ENCODE results near the gene TMEM119. TPM values are rescaled to one million over a fixed set of nuclear protein-coding genes. Genes with fewer than 3 reads are reported as not detected.

The TMEM119 gene
- polyA plus RNA-seq, 1 of the 3 experiments (the other 2 are of a cell fraction): 25.7 TPM

- no peaks in the 10 kb centered on the region for H4K20me1 ChIP-seq (ENCODE audit: insufficient read depth)
- TF ChIP-seq POLR2AphosphoS5 (IDR thresholded peaks at IDR 0.05; ENCODE audit: low read depth, low read length): no peak
- DNase-seq: no peak
- H3K9ac ChIP-seq: no peak overlapping the region
- ChIA-PET CTCF (interaction anchor here (0.9 to 19.2 kb wide), 9 partner anchors 14 to 728 kb away, joined by 3 to 503 read pairs (median 34); partner anchors contain the start of genes ISCU and SART3), POLR2A (no interaction called here)
- no peak overlapping the region for H2AFZ ChIP-seq (ENCODE audit: low read depth)
- H3F3A ChIP-seq (replicated peaks; ENCODE audit: insufficient read depth): peaks cover 6% of the 10 kb centered on the region
- H3K79me2 ChIP-seq (ENCODE audit: insufficient read depth): no peaks in the 10 kb centered on the region
- no peaks in the 10 kb centered on the region for H3K27me3 ChIP-seq (ENCODE audit: insufficient read depth)
- H3K4me1 ChIP-seq (ENCODE audit: control insufficient read depth in 1 of 2, insufficient read depth in 2 of 2, low read depth in 1 of 2, low read length in 1 of 2): no peaks in the 10 kb centered on the region; a peak in 1 of 4 replicates
- H3K9me2 ChIP-seq: no peaks in the 10 kb centered on the region
- H3K36me3 ChIP-seq (replicated peaks in 1 of 2; ENCODE audit: control insufficient read depth in 1 of 2, insufficient read depth in 2 of 2, low read length in 1 of 2): no peaks in the 10 kb centered on the region
- WGBS (ENCODE audit: low lambda C conversion rate): 83% methylated on average over 1 of the region's 1 CpG
- H3K9me3 ChIP-seq: no peaks in the 10 kb centered on the region
- H3K27ac ChIP-seq (ENCODE audit: low read depth in 2 of 2, low read length in 1 of 2): no peak overlapping the region
- no peak overlapping the region for H3K4me2 ChIP-seq
- no peak overlapping the region for H3K4me3 ChIP-seq (ENCODE audit: low read depth in 2 of 2, low read length in 1 of 2)
Measured at GRCh38 chr12:108615918-108616317, 18.0 kb upstream of the TMEM119 start.

DNA sequence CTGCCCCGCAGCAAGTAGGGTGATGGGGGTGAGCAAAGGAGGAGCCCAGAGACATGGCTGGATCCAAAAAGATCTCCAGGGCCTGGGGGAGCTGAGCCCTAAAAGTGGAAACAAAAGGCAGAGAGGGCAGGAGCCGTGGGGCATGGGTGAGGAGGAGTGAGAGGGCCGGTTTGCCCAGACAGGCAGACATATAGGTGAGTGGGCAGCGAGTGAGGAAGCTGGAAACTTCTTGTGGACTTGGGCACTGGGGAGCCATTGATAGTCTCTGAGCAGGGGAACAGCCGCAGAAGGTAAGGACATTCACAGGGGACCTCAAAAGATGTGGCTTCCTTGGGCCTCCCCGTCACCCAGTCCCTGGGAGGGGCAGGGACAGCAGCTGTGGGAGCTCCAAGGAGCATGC lies 16.8 kb upstream of the TMEM119 start:
- no peaks in the 10 kb centered on the region for H3K36me3 ChIP-seq (replicated peaks in 1 of 2; ENCODE audit: control insufficient read depth in 1 of 2, insufficient read depth in 2 of 2, low read length in 1 of 2)
- ChIA-PET CTCF (interaction anchor here (1.5 to 19.2 kb wide), 2 partner anchors 39 to 48 kb away, joined by 3 to 503 read pairs; partner anchors contain the start of genes ISCU and SART3), POLR2A (no interaction called here)
- TF ChIP-seq IRF3 (IDR thresholded peaks at IDR 0.05; ENCODE audit: low read depth, low read length) (no peak), RXRA (IDR thresholded peaks at IDR 0.05; ENCODE audit: borderline replicate concordance, low read depth) (no peak), MEF2A (IDR thresholded peaks at IDR 0.05; ENCODE audit: borderline replicate concordance, low read depth) (no peak), PBX3 (IDR thresholded peaks at IDR 0.05) (no peak), SMC3 (IDR thresholded peaks at IDR 0.05; ENCODE audit: low read depth, low read length) (no peak), RFX5 (IDR thresholded peaks at IDR 0.05; ENCODE audit: low read length) (no peak)
- H3K9me2 ChIP-seq: no peaks in the 10 kb centered on the region
- no peak overlapping the region for H3K9ac ChIP-seq
- WGBS (ENCODE audit: low lambda C conversion rate): 81% methylated on average over 5 of the region's 6 CpGs
- H2AFZ ChIP-seq (ENCODE audit: low read depth): no peak overlapping the region
- no peak overlapping the region for H3K4me3 ChIP-seq (ENCODE audit: low read depth in 2 of 2, low read length in 1 of 2)
- H3F3A ChIP-seq (replicated peaks; ENCODE audit: insufficient read depth): peaks cover 6% of the 10 kb centered on the region
- no peaks in the 10 kb centered on the region for H3K79me2 ChIP-seq (ENCODE audit: insufficient read depth)
- no peaks in the 10 kb centered on the region for H4K20me1 ChIP-seq (ENCODE audit: insufficient read depth)
- H3K4me2 ChIP-seq: no peak overlapping the region
- peaks cover 3 to 8% of the 10 kb centered on the region in 2 experiments; a peak in 3 of 4 replicates for H3K4me1 ChIP-seq (ENCODE audit: control insufficient read depth in 1 of 2, insufficient read depth in 2 of 2, low read depth in 1 of 2, low read length in 1 of 2)
- DNase-seq: no peak
- no peak overlapping the region for H3K27ac ChIP-seq (ENCODE audit: low read depth in 2 of 2, low read length in 1 of 2)
- no peaks in the 10 kb centered on the region for H3K27me3 ChIP-seq (ENCODE audit: insufficient read depth)
- H3K9me3 ChIP-seq: no peaks in the 10 kb centered on the region

GRCh38 chr12:108614041-108614440 lies 16.2 kb upstream of the TMEM119 start:
- H3K36me3 ChIP-seq (replicated peaks in 1 of 2; ENCODE audit: control insufficient read depth in 1 of 2, insufficient read depth in 2 of 2, low read length in 1 of 2): no peaks in the 10 kb centered on the region
- ChIA-PET CTCF (interaction anchor here (19.2 kb wide), 1 partner anchor 47 kb away, joined by 503 read pairs; the partner anchor contains the start of genes ISCU and SART3), POLR2A (no interaction called here)
- no peak overlapping the region for H3K27ac ChIP-seq (ENCODE audit: low read depth in 2 of 2, low read length in 1 of 2)
- no peak for TF ChIP-seq TCF12 (IDR thresholded peaks at IDR 0.05)
- no peak for TF ChIP-seq FOSL2 (IDR thresholded peaks at IDR 0.05; ENCODE audit: borderline replicate concordance, low read depth)
- TF ChIP-seq, protein P1, sequence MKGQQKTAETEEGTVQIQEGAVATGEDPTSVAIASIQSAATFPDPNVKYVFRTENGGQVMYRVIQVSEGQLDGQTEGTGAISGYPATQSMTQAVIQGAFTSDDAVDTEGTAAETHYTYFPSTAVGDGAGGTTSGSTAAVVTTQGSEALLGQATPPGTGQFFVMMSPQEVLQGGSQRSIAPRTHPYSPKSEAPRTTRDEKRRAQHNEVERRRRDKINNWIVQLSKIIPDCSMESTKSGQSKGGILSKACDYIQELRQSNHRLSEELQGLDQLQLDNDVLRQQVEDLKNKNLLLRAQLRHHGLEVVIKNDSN (IDR thresholded peaks at IDR 0.05; ENCODE audit: borderline replicate concordance, low read depth): no peak
- TF ChIP-seq EZH2phosphoT487 (IDR thresholded peaks at IDR 0.05; ENCODE audit: borderline replicate concordance, low read depth): no peak
- TF ChIP-seq MEF2A (IDR thresholded peaks at IDR 0.05; ENCODE audit: borderline replicate concordance, low read depth): no peak
- no peak for TF ChIP-seq ELF1 (IDR thresholded peaks at IDR 0.05)
- TF ChIP-seq YY1 (IDR thresholded peaks at IDR 0.05; ENCODE audit: low read depth): no peak
- no peak for TF ChIP-seq MXI1 (IDR thresholded peaks at IDR 0.05; ENCODE audit: low read depth, low read length)
- no peak for TF ChIP-seq RAD21 (IDR thresholded peaks at IDR 0.05; ENCODE audit: low read length)
- TF ChIP-seq CHD2 (IDR thresholded peaks at IDR 0.05; ENCODE audit: low read length, partially characterized antibody): no peak
- TF ChIP-seq USF2 (IDR thresholded peaks at IDR 0.05; ENCODE audit: borderline replicate concordance, low read depth, low read length): no peak
- H3K79me2 ChIP-seq (ENCODE audit: insufficient read depth): no peaks in the 10 kb centered on the region
- no peak overlapping the region for H2AFZ ChIP-seq (ENCODE audit: low read depth)
- H3K9me2 ChIP-seq: no peaks in the 10 kb centered on the region
- no peak overlapping the region for H3K9ac ChIP-seq
- H3K4me2 ChIP-seq: no peak overlapping the region
- no peak for DNase-seq
- peaks cover 6% of the 10 kb centered on the region for H3F3A ChIP-seq (replicated peaks; ENCODE audit: insufficient read depth)
- 55% methylated on average over 3 of the region's 4 CpGs for WGBS (ENCODE audit: low lambda C conversion rate)
- H3K27me3 ChIP-seq (ENCODE audit: insufficient read depth): no peaks in the 10 kb centered on the region
- H3K9me3 ChIP-seq: no peaks in the 10 kb centered on the region
- H3K4me1 ChIP-seq (ENCODE audit: control insufficient read depth in 1 of 2, insufficient read depth in 2 of 2, low read depth in 1 of 2, low read length in 1 of 2): peaks cover 7 to 12% of the 10 kb centered on the region in 2 experiments; a peak in 3 of 4 replicates
- H3K4me3 ChIP-seq (ENCODE audit: low read depth in 2 of 2, low read length in 1 of 2): no peak overlapping the region
- H4K20me1 ChIP-seq (ENCODE audit: insufficient read depth): no peaks in the 10 kb centered on the region
